NCI-H1694 (cell line): ENCODE measurements around the gene ARHGAP33.
A peak's percentile ranks its signal among the peaks of the same experiment; 100 is the strongest.

ENCODE experiments used
- DNase-seq: peaks from one replicate; lab custom pipeline; 2025; lab: John Stamatoyannopoulos, UW

Gene ARHGAP33

DNA sequence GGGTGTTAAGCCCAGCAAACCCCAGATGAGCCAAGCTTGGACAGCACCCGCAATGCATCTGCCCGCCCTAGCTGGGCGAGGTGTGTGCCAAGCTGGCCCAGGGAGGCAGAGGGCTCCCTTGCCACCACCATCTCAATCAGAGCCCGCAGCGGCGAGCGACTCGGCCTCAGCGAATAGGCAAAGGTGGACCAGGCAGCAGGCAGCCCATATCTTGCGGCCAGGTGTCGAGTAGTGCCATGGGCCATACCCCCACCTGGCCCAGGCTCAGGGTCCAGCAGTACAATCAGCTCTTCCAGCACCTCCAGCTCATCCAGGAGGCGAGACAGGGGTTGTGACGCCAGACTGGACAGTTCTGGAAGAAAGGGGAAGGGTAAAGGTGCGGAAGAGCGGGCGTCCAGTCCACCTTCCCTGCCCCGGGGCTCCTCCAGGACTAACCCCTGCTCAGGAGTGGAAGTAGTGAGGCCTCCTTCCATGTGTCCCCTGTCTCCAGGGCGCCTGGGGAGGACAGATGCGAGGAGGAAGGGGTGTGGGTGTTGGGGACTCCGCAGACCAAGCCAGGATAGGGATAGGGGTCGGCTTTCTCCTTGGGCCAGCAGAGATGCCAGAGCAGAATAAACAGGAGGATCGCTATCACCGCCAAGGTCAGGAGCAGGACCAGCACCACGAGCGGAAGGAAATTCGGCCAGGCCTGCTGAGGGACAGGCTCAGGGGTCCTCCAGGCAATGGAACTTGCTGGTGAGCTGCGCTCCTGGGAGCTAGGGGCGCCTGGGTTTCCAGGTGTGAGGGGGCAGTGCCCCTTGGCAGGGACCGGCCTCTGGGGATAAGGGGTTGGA, 35.9 kb upstream of the ARHGAP33 start:
- no peak for DNase-seq

DNA sequence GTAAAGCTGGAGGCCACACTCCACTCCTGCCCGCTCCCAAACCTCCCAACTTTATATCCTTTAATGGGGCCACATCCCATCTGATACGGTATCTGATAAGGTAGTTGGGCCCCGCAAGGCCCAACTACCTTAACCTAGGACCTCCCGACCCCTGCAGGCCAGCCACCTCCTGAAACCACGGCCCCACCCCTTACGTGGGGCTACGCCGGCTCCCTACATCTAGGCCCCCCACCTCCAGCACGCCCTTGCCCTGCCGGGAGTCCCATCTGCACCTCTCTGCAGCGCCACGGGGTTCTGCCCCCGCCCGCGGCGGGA, 35.3 kb upstream of the ARHGAP33 start:
- DNase-seq, result no peak

DNA sequence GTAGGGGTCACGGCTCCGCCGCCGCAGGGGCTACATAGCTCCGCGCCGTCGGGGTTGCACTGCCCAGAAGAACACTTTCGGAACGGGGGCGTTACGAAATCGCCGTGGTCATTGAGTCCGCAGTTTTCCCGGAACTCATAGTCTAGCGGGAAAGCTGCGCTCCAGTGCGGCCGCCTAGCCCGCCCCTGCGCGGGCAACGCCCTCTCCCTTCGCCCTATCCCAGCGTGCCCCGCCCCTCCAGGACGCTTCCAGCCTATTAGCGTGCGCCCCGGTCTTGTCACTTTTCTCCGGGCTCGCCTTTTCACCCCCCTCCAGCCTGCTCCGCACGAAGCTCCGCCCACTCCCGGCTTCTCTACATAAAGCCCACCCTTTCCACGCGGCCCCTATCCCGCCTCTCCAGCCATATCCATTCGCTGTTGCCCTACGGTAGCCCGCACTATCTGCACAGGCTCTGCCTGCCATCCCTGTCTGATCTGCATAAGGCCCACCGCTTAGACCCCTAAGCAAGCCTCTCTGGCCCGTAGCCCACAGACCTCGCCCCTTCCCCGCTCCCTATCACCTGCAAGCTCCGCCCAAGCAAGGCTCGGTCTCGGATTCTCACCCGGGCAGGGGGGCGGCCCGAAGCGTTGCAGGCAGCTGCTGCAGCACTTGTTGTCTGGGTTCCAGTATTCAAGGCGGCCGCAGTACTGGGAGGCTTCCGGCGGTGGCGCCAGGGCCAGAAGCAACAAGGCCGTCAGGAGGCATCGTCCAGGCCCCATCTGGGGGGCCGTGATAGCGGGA, 34.8 kb upstream of the ARHGAP33 start:
- peak; percentile 98 for DNase-seq

DNA sequence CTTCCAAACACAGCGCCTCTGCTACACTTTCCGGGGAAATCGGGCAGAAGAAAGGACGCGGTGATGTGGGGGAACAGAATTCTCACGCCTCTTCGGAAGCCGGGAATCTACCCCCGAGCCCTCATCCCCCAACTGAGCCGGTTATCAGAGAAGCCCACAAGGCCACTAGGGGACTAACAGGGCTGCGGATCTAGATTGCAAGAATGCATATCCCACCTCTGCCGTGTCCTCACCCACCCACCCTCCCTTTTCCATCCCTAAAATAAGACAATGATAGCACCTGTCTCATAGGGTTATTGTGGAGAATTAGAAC, 34.2 kb upstream of the ARHGAP33 start:
- no peak for DNase-seq

DNA sequence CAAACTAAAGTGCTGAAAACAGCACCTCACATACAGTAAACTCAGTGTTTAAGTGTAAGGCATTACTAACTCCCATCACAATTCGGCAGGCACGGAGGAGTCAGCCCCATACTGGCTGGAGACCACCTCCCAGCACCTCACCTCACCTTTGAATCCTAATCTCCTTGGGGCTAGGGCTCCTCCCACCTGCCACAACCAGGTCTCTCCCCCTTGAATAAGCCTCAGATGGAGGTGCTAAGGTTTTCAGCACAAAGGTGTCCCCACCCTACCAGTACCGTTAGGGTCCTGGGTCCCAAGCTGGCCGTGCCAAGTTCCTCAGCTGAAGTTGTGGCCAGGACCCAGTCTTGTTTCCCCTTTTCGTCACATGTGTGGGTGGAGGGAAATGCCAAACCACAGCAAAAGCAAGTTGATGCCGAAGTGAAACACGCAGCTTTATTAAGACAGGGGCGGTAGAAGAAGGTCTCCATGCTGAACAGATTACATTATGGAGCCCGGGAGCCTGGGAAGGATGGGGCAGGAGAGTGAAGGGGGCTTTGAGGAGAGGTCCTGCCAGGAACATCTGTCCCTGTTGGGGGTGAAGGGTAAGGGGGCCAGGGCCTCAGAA, 33.1 kb upstream of the ARHGAP33 start, which contains the start of gene IGFLR1:
Gene IGFLR1, minus strand, starts transcription at position 332 of the 604 bp plus-strand sequence. CDS start 1,272 bp downstream, outside the sequence.
- DNase-seq, result no peak

DNA sequence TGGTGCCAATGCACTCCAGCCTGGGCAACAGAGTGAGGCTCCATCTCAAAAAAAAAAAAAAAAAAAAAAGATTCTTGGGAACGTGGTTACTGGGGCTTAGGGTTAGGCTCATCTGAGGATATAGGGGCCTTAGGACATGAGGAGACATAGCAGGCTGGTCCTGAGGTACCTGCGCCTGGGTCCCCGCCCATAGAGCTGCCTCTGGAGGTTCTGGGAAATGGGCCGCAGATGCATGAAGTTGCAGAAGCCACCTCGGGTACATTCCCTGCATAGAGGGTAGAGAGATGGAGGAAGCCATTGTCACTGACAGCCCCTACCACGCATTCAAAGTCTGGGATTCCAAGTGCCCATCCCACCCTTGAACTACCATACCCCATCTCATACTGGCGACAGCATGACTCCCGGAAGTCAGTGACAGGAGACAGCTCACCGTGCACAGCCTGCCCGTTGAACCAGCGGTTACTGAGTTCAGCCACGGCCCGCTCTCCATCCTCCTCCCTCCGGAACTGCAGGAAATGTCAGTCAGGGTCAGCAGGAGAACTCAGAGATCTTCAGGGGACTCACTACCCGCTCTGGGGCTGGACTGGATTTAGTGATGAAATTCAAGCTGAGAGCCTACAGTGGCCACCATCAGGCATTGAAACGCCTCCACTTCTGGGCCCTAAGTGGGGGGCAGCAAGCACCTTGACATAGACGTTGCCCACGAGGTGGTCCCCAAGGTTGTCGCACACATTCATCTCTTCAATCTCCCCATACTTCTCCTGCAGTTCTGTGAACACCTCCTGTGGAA, 31.5 kb upstream of the ARHGAP33 start:
- DNase-seq, result no peak

DNA sequence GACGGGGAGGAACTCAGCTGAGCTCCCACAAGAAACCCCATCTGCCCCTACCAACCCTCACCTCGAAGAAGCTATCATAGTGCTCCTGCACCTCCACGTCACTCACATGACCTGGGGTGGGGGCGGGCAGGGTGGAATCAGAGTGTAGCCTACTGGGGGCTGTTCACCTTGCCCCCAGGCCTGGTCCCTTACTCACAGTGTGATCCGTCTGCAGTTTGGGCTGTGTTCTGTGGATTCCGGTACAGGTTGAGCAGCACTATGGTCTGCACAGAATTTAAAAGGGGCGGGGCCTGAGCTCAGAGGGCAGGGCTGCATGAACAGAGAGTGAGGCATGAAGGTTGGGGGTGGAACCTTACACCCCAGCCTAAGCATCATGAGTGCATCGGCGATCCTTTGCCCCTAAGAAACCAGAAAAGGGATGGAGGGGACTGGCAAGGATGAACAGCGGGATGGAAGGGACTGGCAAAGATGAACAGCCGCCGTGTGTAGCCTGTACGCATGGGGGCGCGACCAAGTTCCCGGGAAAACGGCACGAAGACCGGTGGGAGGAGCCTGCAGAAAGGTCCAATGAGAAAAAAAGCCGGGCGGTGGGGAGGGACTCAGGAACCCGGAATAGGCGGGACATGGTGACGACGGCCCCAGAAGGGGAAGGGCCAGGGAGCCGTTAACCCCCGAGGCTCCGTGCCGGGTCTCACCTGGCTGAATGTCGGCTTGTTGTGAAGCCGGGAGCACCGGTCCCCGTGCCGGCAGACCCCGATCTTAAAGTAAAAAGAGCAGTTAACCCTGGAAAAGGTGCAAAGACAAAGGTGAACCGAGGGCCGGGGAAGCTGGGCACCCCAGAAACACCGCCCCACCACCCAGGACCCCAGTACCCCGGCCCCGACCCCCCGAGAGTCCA, 30.7 kb upstream of the ARHGAP33 start:
- peak; percentile 97 for DNase-seq

DNA sequence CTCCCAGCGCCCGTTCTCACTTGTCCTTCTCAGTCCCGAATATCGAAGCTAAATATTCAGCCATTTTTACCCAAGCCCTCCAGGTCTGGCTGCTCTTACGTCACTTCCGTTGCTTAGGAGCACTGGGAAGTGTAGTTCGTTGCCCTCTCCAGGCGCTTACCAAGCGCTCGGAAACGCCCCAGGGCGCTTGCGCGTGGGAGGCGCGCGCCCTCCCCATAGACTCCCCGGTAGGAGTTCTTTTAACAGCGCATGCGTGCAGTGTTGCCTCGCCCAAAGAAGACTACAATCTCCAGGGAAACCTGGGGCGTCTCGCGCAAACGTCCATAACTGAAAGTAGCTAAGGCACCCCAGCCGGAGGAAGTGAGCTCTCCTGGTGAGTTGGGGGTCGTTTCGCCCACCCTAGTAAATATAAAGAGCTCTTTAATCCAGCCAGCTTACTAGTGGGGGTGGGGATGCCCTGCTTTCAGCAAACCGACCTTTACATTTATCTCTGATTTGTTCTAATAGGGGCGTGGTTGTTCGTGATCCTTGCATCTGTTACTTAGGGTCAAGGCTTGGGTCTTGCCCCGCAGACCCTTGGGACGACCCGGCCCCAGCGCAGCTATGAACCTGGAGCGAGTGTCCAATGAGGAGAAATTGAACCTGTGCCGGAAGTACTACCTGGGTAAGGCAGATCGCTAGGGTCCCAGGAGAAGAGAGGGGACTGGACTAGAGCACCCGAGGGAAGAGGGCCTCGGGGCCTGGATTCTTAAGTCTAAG, 29.9 kb upstream of the ARHGAP33 start, which contains the start of the genes PSENEN and U2AF1L4:
Gene PSENEN, plus strand, starts transcription at position 324 of the 759 bp plus-strand sequence. Its CDS starts 280 bp downstream, at position 604.
Gene U2AF1L4, minus strand, starts transcription at position 91 of the 759 bp plus-strand sequence. Its CDS starts 27 bp downstream, at position 64.
- peak; percentile 99 for DNase-seq

DNA sequence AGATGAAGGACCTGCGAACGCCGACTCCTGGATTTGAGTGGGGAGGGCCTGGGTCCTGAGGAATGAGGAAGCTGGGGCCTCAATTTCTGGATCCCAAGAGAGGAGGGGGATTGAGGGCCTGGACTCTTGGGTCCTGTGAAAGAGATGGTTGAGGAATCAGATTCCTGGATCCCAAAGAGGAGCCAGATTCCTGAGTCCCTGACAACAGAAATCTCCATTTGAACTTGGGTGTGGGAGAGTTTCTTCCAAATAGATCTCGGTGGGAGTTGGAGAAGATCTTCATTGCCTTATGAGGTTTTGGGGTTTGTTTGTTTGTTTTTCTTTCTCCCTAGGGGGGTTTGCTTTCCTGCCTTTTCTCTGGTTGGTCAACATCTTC, 29.3 kb upstream of the ARHGAP33 start:
- DNase-seq, result no peak

DNA sequence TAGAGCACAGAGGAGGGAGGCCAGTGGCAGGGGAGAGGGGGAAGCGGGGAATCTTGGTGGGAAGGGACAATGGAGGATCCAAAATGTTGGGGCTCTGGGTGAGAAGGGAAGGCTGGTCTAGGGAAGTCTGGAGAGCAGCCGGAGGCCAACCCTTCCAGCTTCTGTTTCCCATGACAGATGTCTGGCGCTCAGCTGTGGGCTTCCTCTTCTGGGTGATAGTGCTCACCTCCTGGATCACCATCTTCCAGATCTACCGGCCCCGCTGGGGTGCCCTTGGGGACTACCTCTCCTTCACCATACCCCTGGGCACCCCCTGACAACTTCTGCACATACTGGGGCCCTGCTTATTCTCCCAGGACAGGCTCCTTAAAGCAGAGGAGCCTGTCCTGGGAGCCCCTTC, 28.8 kb upstream of the ARHGAP33 start:
- no peak for DNase-seq

DNA sequence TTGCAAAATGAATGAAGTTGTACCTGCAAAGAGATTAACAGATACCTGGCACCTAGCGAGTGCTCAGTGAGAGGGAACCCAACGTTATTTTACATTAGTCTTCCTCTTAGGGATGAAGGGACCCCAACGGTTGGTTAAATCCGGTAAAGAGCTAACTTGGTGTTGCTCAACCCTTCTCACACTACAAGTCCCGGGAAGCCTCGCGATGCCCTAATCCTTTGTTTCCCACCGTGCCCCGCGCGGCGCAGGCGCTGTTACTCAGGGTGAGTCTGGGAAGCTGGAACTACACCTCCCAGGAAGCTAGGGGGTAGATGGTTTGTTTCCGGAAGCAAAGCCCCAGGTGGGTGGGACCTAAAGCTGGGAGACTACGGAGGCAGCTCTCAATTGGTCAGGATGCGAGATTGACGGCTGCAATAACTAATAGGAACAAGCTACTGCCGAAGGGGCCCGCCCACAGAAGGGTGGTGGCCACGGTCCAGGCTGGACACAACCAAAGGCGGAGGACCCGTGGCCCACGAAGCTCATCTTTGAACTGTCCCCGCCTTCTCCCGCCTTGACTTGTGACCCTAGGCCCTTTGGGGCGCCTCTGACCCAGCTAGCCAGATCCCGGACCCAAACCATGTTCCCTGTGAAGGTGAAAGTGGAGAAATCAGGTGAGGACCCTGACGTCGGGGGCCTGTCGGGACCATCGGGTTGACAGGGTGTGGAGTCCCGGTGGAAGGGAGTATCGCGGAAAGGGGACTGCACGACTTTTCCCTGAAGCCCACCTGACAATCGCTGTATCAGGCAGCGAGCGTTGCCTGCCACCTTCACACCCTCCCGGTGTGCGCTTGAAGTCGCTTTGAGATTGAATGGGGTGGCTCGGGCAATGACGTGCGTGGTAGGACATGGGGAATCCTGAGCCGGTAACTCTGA, 27.0 kb upstream of the ARHGAP33 start, which contains the start of gene LIN37:
Gene LIN37, plus strand, starts transcription at position 471 of the 915 bp plus-strand sequence. Its CDS starts 149 bp downstream, at position 620.
- DNase-seq, result peak; percentile 99

DNA sequence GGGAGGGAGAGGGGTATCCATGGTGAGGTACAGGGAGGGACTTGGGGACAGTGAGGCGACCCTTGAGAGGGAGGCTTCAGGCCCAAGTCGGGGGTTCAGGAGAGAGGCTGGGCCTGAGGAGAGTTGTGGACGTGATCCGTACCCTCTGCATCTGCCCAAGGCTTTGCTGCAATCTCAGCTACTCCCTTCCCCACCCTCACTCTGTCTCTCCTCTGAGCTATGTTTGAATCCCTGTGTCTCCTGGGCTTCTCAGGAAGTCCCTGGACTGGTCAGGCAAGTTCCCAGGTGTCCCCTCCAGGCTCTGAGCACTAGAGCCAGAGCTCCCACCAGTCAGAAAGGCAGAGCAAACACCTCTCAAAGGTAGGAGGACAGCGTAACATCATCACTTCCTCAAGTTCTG, 25.2 kb upstream of the ARHGAP33 start:
- DNase-seq, result no peak

DNA sequence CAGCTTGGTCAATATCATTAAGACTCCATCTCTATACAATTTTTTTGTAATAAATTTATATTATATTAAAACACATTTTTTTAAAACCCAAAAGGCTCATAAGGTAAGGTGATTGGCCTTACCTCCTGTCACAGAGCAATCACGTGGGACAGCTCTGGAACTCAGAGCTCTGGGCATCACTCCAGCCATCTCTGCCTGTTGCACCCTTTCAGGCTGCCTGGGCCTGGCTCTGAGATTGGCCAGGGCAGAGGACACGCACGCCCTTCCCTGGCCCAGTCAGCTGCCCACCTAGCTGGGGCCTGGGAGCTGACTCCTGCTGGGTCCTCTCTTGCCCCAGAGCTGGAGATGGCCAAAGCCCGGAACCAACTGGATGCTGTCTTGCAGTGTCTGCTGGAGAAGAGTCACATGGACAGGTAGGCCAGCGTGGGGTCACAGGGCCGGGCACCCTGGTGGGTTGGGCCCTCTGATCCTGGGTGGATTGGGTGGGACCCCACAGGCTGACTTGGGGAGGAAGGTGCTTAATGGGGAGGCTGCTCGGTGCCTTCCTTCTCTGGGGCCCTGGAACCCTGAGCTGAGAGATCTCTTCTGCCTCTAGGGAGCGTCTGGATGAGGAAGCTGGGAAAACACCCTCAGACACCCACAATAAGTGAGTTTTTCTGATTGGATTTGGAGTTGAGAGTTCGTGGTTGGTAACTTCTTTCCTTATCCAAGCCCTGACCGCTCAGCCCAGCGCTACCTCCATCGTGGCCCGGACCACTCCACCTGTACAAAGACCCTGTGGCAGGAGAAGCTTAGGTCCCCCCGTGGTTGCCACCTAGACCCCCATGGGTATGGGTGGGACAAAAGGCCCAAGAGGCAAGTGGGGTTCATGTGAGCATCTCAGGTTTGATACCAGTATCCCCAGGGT, 23.3 kb upstream of the ARHGAP33 start:
- DNase-seq, result no peak

DNA sequence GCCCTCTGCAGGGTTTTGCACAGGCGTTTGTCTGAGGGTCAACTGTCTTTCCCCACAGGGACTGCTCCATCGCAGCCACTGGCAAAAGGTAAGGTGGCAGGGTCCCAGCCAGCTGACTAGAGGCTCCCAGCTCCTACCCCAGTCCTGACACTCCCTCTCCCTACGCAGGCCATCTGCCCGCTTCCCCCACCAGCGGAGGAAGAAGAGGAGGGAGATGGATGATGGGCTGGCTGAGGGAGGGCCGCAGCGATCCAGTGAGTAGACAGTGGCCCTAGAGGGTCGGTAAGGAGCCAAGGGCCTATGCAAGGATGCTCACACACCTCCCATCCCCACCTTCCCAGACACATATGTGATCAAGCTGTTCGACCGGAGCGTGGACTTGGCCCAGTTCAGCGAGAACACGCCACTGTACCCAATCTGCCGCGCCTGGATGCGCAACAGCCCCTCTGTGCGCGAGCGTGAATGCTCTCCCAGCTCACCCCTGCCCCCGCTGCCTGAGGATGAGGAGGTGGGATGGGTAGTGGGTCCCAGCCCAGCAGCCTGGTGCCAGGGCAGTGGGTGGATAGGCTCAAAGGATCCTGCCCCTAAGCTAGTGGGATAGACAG, 22.5 kb upstream of the ARHGAP33 start:
- no peak for DNase-seq

DNA sequence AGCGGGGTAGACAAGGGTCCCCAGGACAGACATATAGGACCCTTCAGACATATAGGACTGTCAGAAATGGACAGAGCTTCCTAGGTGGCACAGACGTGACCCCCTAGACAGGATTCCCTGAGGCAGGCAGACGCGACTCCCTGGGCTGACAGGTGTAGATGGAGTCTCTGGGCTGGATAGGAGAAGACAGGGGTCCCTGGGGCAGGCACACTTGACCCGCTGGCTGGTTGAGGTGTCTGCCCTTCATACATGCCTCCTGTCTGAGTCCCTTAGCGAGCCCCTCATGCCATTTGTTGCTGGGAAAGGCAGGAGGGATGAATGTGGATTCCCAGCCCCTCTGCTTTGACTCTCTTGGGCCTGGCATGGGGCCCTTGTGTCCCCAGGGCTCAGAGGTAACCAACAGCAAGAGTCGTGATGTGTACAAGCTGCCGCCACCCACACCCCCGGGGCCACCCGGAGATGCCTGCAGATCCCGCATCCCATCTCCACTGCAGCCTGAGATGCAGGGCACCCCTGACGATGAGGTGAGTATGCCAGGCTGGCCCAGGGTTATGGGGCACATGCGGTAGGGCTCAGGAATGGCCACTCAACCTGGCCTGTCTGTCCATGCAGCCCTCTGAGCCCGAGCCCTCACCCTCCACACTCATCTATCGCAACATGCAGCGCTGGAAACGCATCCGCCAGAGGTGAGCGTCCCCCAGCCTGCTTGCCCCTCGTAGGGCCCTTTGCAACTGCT, 21.6 kb upstream of the ARHGAP33 start:
- no peak for DNase-seq

DNA sequence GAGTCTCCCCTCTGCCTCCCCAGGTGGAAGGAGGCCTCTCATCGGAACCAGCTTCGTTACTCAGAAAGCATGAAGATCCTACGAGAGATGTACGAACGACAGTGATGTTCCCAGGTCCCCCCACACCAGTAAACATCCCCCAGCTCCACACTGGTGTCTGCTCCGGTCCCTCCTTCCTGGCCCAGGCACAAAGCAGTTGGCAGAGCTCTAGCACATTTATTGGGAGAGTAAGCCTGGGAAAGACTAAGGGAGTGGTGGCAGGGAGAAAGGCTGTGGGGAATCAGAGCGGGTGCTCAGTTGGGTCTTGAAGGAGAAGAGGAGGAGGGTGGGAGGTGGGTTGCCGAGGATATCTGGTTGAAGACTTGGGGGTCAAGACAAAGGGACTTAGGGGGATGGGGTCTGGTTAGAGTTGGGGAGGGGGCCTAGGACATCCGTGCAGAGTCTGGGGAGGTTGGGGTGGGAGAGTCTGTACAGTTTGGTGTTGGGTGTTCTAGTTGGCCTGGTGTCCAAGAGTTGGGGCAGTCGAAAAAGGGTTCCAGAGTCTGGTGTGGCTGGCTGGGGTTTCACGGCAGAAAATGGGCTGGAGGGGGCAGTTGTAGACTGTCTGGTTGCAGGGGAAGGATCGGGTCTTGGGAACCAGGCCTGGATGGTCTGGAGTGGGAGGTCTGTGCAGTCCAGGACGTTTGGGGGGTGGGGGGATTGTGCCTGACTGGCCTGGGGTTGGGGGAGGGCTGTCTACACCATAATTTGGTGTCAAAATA, 20.8 kb upstream of the ARHGAP33 start:
- DNase-seq, result no peak
